Neuronal stem cell (in vitro differentiated cells): ENCODE measurements around the gene GADD45B.

Experiments used
- DNase-seq: peaks from one replicate; pipeline ENCODE4 v3.0.0-alpha.2; 2013; ENCODE audit warnings: low spot score
- H2AFZ ChIP-seq: one replicate; pipeline ENCODE4 v1.6.1; 2013; ENCODE audit warnings: mild to moderate bottlenecking, low read length, inconsistent platforms
- H2AK5ac ChIP-seq: 2 replicates; pipeline ENCODE4 v1.6.1; 2013; ENCODE audit warnings: low read depth, mild to moderate bottlenecking, inconsistent platforms, low read length, moderate library complexity, mixed read lengths
- H2BK120ac ChIP-seq: 2 replicates; pipeline ENCODE4 v1.6.1; 2013; ENCODE audit warnings: low read depth, mild to moderate bottlenecking, inconsistent platforms, low read length, moderate library complexity, mixed read lengths
- H2BK12ac ChIP-seq: one replicate; pipeline ENCODE4 v1.6.1; 2013; ENCODE audit warnings: low read length, inconsistent platforms
- H2BK15ac ChIP-seq: 2 replicates; pipeline ENCODE4 v1.6.1; 2013; ENCODE audit warnings: mild to moderate bottlenecking, low read length, inconsistent platforms, mixed read lengths
- H2BK5ac ChIP-seq: one replicate; pipeline ENCODE4 v1.6.1; 2013; ENCODE audit warnings: inconsistent platforms, mild to moderate bottlenecking, low read length, moderate library complexity
- H3K14ac ChIP-seq: one replicate; pipeline ENCODE4 v1.6.1; 2013; ENCODE audit warnings: low read length, inconsistent platforms
- H3K18ac ChIP-seq: 2 replicates; pipeline ENCODE4 v1.6.1; 2013; ENCODE audit warnings: low read length, inconsistent platforms
- H3K23ac ChIP-seq: 2 replicates; pipeline ENCODE4 v1.6.1; 2013; ENCODE audit warnings: low read depth, mild to moderate bottlenecking, mixed read lengths, low read length, inconsistent platforms; ENCODE audit not compliant: poor library complexity
- H3K27ac ChIP-seq: replicated peaks from 3 replicates; pipeline ENCODE4 v1.5.1; 2013; ENCODE audit warnings: low read length, inconsistent platforms
- H3K27me3 ChIP-seq, 3 experiments: 2 replicates each; pipeline ENCODE4 v1.6.1; 2013; ENCODE audit warnings: low read length in 3 of 3, mild to moderate bottlenecking in 2 of 3, inconsistent platforms in 1 of 3, low read depth in 1 of 3, mixed read lengths in 1 of 3, moderate library complexity in 1 of 3; ENCODE audit not compliant: control insufficient read depth in 3 of 3, insufficient read depth in 3 of 3
- H3K36me3 ChIP-seq, 2 donors: replicated peaks in 1 of 2; 2 replicates each; pipeline ENCODE4 v1.6.1; 2013; ENCODE audit warnings: low read length in 2 of 2; ENCODE audit not compliant: control insufficient read depth in 2 of 2, insufficient read depth in 2 of 2
- H3K4ac ChIP-seq: 2 replicates; pipeline ENCODE4 v1.6.1; 2013; ENCODE audit warnings: inconsistent platforms, mild to moderate bottlenecking, low read length, moderate library complexity
- H3K4me1 ChIP-seq, 2 donors: 1 replicate in 1 of 2; 2 replicates in 1 of 2; pipeline ENCODE4 v1.6.1; 2013; ENCODE audit warnings: low read length in 2 of 2, low read depth in 1 of 2; ENCODE audit not compliant: control insufficient read depth in 2 of 2, insufficient read depth in 1 of 2
- H3K4me2 ChIP-seq: one replicate; pipeline ENCODE4 v1.6.1; 2013; ENCODE audit warnings: mild to moderate bottlenecking, low read length, inconsistent platforms; ENCODE audit not compliant: insufficient read depth, poor library complexity, severe bottlenecking
- H3K4me3 ChIP-seq, 2 donors: 2 replicates each; pipeline ENCODE4 v1.5.1; 2013; ENCODE audit warnings: low read length in 2 of 2, mild to moderate bottlenecking in 2 of 2, inconsistent platforms in 1 of 2, moderate library complexity in 1 of 2
- H3K79me1 ChIP-seq: one replicate; pipeline ENCODE4 v1.6.1; 2013; ENCODE audit warnings: low read depth, mild to moderate bottlenecking, inconsistent platforms, low read length, moderate library complexity
- H3K9ac ChIP-seq: one replicate; pipeline ENCODE4 v1.6.1; 2013; ENCODE audit warnings: mild to moderate bottlenecking, low read depth, low read length, inconsistent platforms; ENCODE audit not compliant: poor library complexity
- H3K9me3 ChIP-seq, 2 donors: replicated peaks in 1 of 2; 2 replicates each; pipeline versions ENCODE3 to v1.6.1; 2013; ENCODE audit warnings: low read length in 2 of 2, mild to moderate bottlenecking in 2 of 2, inconsistent platforms in 1 of 2, low read depth in 1 of 2, mixed read lengths in 1 of 2, moderate library complexity in 1 of 2; ENCODE audit not compliant: control insufficient read depth in 2 of 2, insufficient read depth in 1 of 2
- H4K8ac ChIP-seq: one replicate; pipeline ENCODE4 v1.6.1; 2013; ENCODE audit warnings: low read depth, mild to moderate bottlenecking, inconsistent platforms, low read length, moderate library complexity
- H4K91ac ChIP-seq: one replicate; pipeline ENCODE4 v1.6.1; 2013; ENCODE audit warnings: low read length, low read depth, mild to moderate bottlenecking, inconsistent platforms; ENCODE audit not compliant: poor library complexity
- WGBS, 2 donors: extraction: QIAGEN DNeasy Blood & Tissue Kit; methylation state at CpG; one replicate each; pipeline ENCODE4 v1.1.7; 2013; ENCODE audit warnings: missing lambda C conversion rate in 2 of 2, mixed read lengths in 1 of 2; ENCODE audit not compliant: insufficient read length in 2 of 2, insufficient replicate concordance in 1 of 2; ENCODE audit errors: extremely low coverage in 2 of 2; 5-methylcytosine and 5-hydroxymethylcytosine counted together

The GADD45B gene

DNA sequence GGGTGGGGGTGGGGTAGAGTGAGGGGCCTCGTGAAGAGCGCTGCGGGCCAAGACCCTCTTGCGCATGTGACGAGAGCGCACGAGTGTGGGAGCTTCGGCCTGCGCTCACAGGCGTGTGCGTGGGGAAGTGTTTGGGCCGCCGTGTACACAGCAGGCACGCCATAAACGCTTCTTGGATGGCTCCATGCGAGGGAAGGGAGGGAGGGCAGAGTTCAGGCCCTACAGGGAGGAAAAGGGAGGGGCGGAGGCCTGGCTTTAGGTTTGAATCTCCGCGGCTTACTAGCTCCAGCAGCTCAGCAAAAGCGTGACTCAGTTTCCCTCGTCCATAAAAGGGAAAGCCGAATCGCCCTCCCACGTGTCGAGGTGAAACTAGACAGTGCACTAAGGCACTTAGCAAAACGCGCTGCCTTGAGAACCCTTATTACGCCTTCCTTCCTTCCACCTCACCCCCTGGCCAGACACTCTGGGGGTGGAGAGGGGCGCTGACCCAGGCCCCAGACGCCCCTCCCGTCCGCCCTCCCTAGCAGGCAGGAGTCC, 12.5 kb downstream of the GADD45B start:
- Histone ChIP-seq H2BK15ac (peak overlapping the region; percentile 58), H3K4me2 (peak overlapping the region; percentile 57), H3K79me1 (no peaks in the 10 kb centered on the region), H4K91ac (no peak overlapping the region), H2BK5ac (no peak overlapping the region), H4K8ac (peak overlapping the region; percentile 65), H3K14ac (peak overlapping the region; percentile 8), H2AFZ (no peak overlapping the region), H3K4ac (no peak overlapping the region), H3K27ac (no peak overlapping the region), H3K18ac (peak overlapping the region; percentile 94), H3K27me3 (peaks cover 4 to 55% (median 30%) of the 10 kb centered on the region in 3 experiments), H3K36me3 (no peaks in the 10 kb centered on the region), H2BK12ac (no peak overlapping the region), H3K4me3 (no peak overlapping the region), H2AK5ac (peak overlapping the region; percentile 90), H3K9ac (no peak overlapping the region), H3K23ac (peak overlapping the region; percentile 3), H2BK120ac (peak overlapping the region; percentile 97), H3K9me3 (peaks cover 0 to 10% of the 10 kb centered on the region in 2 donors), H3K4me1 (peaks cover 0 to 7% of the 10 kb centered on the region in 2 donors)
- no CpG with 5 or more reads among the region's 32 CpGs for WGBS, 2 donors
- DNase-seq, result no peak

DNA sequence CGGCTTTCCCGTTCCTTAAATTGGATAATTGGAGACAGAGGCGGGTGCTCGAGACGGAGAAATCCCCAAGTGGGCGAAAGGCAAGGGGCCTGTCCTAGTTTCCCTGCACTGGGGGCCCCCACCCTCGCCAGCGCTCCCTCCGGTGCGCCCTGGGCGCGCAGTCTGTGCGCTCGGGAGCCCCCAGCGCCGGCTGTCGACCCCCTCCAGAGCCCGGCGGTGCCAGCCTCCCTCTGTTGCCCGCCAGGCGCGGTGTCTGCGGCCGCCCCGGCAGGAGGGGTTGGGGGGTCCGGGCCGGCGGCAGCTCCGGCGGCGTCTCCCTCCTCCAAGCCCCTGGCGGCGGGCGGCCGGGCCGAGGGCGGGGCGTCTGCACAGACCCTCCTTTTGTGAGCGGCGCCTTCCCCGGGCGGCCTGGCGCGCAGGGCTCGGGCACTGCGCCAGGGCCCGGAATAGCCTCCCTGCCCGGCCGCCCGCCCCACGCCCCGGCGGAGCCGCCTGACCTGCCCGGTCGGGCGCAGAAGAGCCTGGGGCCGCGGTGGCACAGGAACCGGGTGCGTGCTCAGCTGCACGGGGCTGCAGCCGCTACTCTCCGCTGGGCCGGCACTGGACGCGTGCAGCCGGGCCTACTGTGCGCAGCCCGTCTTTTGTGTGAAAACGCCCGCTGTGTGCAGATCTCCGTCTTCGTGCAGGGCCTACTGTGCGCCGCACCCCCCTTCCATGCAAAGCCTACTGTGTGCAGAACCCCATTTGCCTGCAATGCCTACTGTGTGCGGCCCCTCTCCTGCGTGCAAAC, 13.2 kb downstream of the GADD45B start:
- H3K18ac ChIP-seq, result peak overlapping the region; percentile 95
- H4K91ac ChIP-seq, result no peak overlapping the region
- no peak for DNase-seq
- peak overlapping the region; percentile 49 for H2AFZ ChIP-seq
- H3K27me3 ChIP-seq, result peaks cover 4 to 61% (median 30%) of the 10 kb centered on the region in 3 experiments
- peak overlapping the region; percentile 86 for H4K8ac ChIP-seq
- H2BK15ac ChIP-seq, result peak overlapping the region; percentile 79
- no peak overlapping the region for H2BK120ac ChIP-seq
- peak overlapping the region in 1 of 2 donors; percentile 57 for H3K4me3 ChIP-seq
- H2AK5ac ChIP-seq, result peak overlapping the region; percentile 19
- H3K23ac ChIP-seq, result peak overlapping the region; percentile 88
- no peaks in the 10 kb centered on the region for H3K79me1 ChIP-seq
- H3K4ac ChIP-seq, result no peak overlapping the region
- peaks cover 0 to 11% of the 10 kb centered on the region in 2 donors for H3K4me1 ChIP-seq
- no peak overlapping the region for H3K27ac ChIP-seq
- no peak overlapping the region for H2BK5ac ChIP-seq
- H3K36me3 ChIP-seq, result no peaks in the 10 kb centered on the region
- H3K4me2 ChIP-seq, result peak overlapping the region; percentile 57
- H3K9me3 ChIP-seq, result peaks cover 0 to 6% of the 10 kb centered on the region in 2 donors
- no peak overlapping the region for H3K14ac ChIP-seq
- H2BK12ac ChIP-seq, result no peak overlapping the region
- H3K9ac ChIP-seq, result no peak overlapping the region
- no CpG with 5 or more reads among the region's 78 CpGs for WGBS, 2 donors

DNA sequence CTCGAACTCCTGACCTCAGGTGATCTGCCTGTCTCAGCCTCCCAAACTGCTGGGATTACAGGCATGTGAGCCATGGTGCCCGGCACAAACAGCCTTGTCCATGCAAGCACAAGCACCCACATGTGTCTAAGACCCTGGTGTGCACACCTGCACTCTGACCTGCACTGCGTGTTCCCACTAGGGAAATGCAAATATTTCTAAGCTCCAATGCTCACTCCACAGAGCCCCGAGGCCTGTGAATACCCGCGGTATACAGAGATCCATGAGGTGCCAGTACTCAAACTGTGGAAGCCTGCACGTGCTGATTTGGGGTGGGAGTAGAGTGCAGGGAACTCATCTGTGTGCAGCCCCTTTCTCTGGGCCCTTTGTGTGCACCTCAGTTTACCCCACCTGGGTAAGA, 14.7 kb downstream of the GADD45B start:
- Histone ChIP-seq H2AK5ac (no peak overlapping the region), H3K18ac (no peak overlapping the region), H3K36me3 (peaks cover 0 to 2% of the 10 kb centered on the region in 2 donors), H2BK12ac (no peak overlapping the region), H2BK120ac (no peak overlapping the region), H3K4me2 (no peak overlapping the region), H3K4me1 (peaks cover 0 to 20% of the 10 kb centered on the region in 2 donors), H2BK15ac (no peak overlapping the region), H3K9me3 (peaks cover 0 to 8% of the 10 kb centered on the region in 2 donors), H2AFZ (no peak overlapping the region), H3K27me3 (peaks cover 4 to 73% (median 38%) of the 10 kb centered on the region in 3 experiments), H3K4ac (no peak overlapping the region), H3K23ac (peak overlapping the region; percentile 45), H3K79me1 (no peaks in the 10 kb centered on the region), H2BK5ac (no peak overlapping the region), H3K9ac (no peak overlapping the region), H3K27ac (no peak overlapping the region), H3K14ac (no peak overlapping the region), H4K91ac (no peak overlapping the region), H4K8ac (no peak overlapping the region), H3K4me3 (no peak overlapping the region)
- no peak for DNase-seq
- WGBS, 2 donors, result no CpG with 5 or more reads among the region's 7 CpGs

DNA sequence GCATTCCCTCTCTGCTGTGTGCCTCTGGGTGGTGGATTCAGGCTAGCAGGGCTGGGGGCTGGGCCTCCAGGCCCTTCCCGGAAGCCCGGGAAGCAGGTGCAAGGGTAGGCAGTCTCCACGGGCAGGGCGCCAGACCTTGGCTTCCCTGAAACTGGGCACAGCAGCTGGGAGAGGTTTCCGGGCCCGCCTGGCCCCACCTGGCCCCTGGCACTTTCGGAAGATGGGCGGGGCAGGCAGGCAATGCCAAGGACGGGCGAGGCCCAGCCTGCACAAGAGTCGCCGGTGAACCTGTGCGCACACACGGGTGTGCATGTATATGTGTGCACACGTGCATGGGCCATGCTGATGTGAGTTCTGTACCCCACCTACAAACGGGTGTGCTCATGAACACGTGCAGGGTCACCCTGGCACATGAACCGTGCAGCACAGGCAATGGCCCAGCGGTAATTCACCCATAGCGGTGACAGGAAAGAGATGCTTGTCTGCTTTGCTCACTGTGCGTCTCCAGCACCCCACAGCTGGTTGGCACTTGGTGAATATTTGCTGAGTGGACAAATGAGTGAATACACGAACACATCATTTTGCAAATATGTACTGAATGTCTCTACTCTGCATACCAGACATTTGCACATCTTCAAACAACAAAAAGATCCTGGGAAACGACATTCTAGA, 15.3 kb downstream of the GADD45B start:
- Histone ChIP-seq H2BK5ac (no peak overlapping the region), H3K18ac (peak overlapping the region; percentile 24), H4K8ac (no peak overlapping the region), H2BK120ac (no peak overlapping the region), H3K14ac (no peak overlapping the region), H3K23ac (peak overlapping the region; percentile 45), H3K4me3 (no peak overlapping the region), H3K4me2 (no peak overlapping the region), H3K27me3 (peaks cover 4 to 78% (median 38%) of the 10 kb centered on the region in 3 experiments), H3K27ac (no peak overlapping the region), H2AK5ac (peak overlapping the region; percentile 40), H3K79me1 (no peaks in the 10 kb centered on the region), H3K4me1 (peaks cover 3 to 22% of the 10 kb centered on the region in 2 donors), H3K9me3 (peaks cover 0 to 8% of the 10 kb centered on the region in 2 donors), H4K91ac (no peak overlapping the region), H3K9ac (no peak overlapping the region), H2BK15ac (no peak overlapping the region), H2BK12ac (peak overlapping the region; percentile 12), H3K4ac (no peak overlapping the region), H3K36me3 (peaks cover 0 to 2% of the 10 kb centered on the region in 2 donors), H2AFZ (no peak overlapping the region)
- DNase-seq, result no peak
- WGBS, 2 donors, result no CpG with 5 or more reads among the region's 23 CpGs
